PFSK-1 (cell line): ENCODE measurements around the gene CNGA3.

Experiments used
- FOXP2 ChIP-seq: optimal IDR thresholded peaks from 2 replicates; pipeline ENCODE3; 2011; ENCODE audit warnings: borderline replicate concordance, control low read depth, inconsistent platforms; ENCODE audit not compliant: insufficient read depth; ENCODE audit errors: extremely low read length, extremely low read depth
- POLR2AphosphoS5 ChIP-seq: IDR thresholded peaks from 2 replicates; pipeline ENCODE4 v1.6.1; 2012; ENCODE audit warnings: low read depth, mild to moderate bottlenecking, control low read depth, low read length, moderate library complexity
- SIN3A ChIP-seq: IDR thresholded peaks from 2 replicates; pipeline ENCODE4 v1.6.1; 2012; ENCODE audit warnings: mild to moderate bottlenecking, low read length, moderate library complexity, borderline replicate concordance; ENCODE audit not compliant: insufficient read depth
- TAF1 ChIP-seq: IDR thresholded peaks from 2 replicates; pipeline ENCODE4 v1.6.1; 2012; ENCODE audit warnings: low read length, control low read depth, borderline replicate concordance; ENCODE audit not compliant: insufficient read depth
- TF ChIP-seq, protein P1 (sequence below), 2 experiments: IDR thresholded peaks; 2 replicates each; pipeline versions ENCODE4 v1.6.1 to v1.8.0; 2011 to 2012; ENCODE audit warnings: low read depth in 2 of 2, low read length in 2 of 2, control low read depth in 1 of 2, inconsistent platforms in 1 of 2, mild to moderate bottlenecking in 1 of 2, moderate library complexity in 1 of 2; ENCODE audit not compliant: insufficient read depth in 1 of 2

CNGA3 gene

DNA sequence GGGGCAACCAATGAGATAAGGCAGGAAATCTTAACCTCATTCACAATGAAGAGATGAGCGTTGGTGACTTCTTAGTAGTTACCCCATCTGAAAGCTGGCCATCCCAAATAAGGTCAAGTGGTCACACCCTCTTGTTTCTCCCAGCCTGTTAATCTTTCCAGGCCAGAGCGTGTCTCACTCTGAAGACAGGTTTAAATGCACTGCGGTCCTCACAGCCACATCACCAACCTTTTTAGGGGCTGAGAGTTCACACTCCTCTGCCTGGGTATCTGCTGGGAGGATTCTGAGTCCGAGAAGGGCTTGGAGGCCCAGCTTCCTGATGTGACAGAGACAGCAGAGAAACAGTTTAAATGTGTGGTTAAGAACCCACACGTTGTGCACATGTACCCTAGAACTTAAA is 13.3 kb upstream of the CNGA3 start:
- TF ChIP-seq, protein P1, sequence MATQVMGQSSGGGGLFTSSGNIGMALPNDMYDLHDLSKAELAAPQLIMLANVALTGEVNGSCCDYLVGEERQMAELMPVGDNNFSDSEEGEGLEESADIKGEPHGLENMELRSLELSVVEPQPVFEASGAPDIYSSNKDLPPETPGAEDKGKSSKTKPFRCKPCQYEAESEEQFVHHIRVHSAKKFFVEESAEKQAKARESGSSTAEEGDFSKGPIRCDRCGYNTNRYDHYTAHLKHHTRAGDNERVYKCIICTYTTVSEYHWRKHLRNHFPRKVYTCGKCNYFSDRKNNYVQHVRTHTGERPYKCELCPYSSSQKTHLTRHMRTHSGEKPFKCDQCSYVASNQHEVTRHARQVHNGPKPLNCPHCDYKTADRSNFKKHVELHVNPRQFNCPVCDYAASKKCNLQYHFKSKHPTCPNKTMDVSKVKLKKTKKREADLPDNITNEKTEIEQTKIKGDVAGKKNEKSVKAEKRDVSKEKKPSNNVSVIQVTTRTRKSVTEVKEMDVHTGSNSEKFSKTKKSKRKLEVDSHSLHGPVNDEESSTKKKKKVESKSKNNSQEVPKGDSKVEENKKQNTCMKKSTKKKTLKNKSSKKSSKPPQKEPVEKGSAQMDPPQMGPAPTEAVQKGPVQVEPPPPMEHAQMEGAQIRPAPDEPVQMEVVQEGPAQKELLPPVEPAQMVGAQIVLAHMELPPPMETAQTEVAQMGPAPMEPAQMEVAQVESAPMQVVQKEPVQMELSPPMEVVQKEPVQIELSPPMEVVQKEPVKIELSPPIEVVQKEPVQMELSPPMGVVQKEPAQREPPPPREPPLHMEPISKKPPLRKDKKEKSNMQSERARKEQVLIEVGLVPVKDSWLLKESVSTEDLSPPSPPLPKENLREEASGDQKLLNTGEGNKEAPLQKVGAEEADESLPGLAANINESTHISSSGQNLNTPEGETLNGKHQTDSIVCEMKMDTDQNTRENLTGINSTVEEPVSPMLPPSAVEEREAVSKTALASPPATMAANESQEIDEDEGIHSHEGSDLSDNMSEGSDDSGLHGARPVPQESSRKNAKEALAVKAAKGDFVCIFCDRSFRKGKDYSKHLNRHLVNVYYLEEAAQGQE (IDR thresholded peaks at IDR 0.05; ENCODE audit: insufficient read depth in 1 of 2, low read depth in 2 of 2, low read length in 2 of 2) = no peak
- no peak for TF ChIP-seq POLR2AphosphoS5
- no peak for TF ChIP-seq FOXP2
- TF ChIP-seq TAF1 = no peak
- no peak for TF ChIP-seq SIN3A

DNA sequence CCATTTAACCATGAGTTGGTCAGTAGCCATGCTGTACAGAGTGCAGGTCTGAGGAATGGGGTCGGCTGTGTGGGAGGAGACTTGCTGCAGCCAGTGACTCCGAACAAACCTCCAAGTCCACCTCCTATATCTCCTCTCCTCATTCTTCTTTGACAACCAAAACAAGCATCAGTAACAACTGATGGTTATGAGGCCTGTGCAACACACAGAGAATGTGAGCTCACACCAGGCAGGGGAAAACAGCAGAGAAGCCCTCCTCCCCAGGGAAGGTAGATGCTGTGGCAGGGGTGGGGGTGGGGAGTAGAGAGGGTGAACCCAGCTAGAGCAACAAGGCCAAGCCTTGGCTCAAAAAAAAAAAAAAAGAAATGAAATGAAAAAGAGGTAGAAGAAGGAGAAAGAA is 12.3 kb upstream of the CNGA3 start:
- no peak for TF ChIP-seq POLR2AphosphoS5
- TF ChIP-seq FOXP2 = no peak
- no peak for TF ChIP-seq TAF1
- TF ChIP-seq, protein P1 (IDR thresholded peaks at IDR 0.05; ENCODE audit: insufficient read depth in 1 of 2, low read depth in 2 of 2, low read length in 2 of 2) = no peak
- no peak for TF ChIP-seq SIN3A

DNA sequence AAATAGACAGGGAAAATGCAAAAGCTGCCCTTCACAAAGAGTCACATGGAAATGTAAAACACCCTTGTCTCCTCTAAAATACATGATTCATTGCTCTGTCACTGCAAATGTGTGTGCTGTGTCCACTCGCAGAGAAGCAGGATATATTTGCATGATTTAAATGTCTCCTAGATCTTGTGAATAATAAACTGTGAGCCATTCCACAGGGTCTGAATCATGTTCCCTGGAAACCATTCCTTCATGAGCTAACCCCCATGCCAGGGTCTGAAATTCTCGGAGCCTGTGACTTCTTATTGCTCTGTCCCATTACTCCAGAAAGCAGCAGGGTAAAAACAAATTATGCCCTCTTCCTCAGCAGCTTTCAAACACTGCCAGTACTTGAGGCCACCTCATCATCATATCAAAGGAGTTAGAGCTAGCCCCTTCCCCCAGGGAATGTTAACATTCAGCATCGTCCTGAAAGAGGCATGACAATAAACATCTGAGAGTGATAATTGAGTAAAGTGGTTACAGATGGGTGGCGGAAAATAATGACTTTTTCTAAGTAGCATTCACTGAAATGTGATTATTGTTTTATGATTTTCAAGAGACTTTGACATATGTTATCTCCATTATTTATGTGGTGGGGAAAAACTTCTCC is 11.7 kb upstream of the CNGA3 start:
- TF ChIP-seq, protein P1 (IDR thresholded peaks at IDR 0.05; ENCODE audit: insufficient read depth in 1 of 2, low read depth in 2 of 2, low read length in 2 of 2) = no peak
- no peak for TF ChIP-seq TAF1

DNA sequence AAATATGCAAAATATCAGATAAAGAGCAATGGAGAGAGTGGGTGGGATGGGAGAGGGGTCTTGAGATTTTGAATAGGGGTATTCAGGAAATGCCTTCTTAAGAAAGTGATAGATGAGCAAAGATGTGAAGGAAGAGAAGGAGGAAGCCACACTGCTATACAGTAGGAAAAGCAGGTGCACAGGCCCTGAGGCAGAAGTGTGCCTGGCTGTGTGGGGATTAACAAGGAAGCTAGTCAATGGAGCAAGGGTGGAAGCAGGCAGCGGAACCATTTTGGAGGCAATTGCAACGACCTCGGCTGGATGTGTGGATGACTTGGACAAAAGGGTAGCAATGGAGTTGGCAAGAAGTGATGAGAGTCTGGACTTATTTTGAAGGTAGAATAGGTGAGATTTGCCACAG is 11.0 kb upstream of the CNGA3 start:
- TF ChIP-seq POLR2AphosphoS5 = no peak
- TF ChIP-seq TAF1 = no peak

DNA sequence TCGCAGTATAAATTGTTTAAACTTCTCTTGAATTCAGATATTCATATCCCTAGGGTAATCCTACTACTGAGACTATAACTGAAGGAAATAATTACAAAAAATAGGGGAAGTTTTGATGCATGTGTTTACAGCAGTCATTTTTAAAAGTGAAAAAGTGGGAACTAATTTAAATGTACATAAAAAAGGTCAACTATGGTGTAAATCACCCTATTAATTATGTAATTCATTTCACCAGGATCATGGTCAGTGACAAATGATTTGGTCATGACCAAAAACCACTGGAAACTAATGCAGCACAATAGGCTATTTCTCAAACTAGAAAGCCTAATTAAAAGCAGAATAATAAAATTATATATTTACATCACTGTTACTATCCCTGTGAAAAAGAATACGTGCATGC is 5.0 kb upstream of the CNGA3 start:
- no peak for TF ChIP-seq SIN3A
- no peak for TF ChIP-seq FOXP2
- TF ChIP-seq POLR2AphosphoS5 = no peak
- no peak for TF ChIP-seq TAF1
- TF ChIP-seq, protein P1 (IDR thresholded peaks at IDR 0.05; ENCODE audit: insufficient read depth in 1 of 2, low read depth in 2 of 2, low read length in 2 of 2) = no peak

DNA sequence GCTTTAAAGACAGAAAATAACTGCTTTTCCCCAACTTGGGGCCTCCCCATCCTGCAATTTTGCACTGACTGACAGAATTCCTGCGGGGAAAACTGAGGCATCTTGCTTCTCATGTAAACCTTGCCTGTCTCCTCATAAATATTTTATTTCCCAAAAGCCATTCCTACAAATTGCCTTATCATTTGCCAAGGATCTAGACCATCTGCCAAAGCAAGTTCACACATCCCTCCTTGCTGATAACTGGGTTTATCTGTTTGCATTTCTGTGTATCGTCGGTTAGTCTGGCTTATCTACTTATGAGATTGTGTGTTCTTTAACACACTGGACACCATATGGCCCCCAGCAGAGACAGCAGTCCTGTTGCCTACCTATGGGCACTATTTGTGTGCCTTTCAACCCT is 3.0 kb upstream of the CNGA3 start:
- TF ChIP-seq TAF1 = no peak
